Astrocyte (in vitro differentiated cells and primary cell): ENCODE results near the gene PPP1R14D. TPM values are rescaled to one million over a fixed set of nuclear protein-coding genes. Genes with fewer than 3 reads are reported as not detected.
A peak's percentile ranks its signal among the peaks of the same experiment; 100 is the strongest.

ENCODE experiments used
- DNase-seq: peaks from one replicate; pipeline ENCODE4 v3.0.0-alpha.2; 2010; ENCODE audit warnings: low read depth
- FAIRE-seq: peaks from 2 replicates; lab custom pipeline; 2011; peaks lifted over from hg19 to GRCh38; lab: Jason Lieb, UNC
- H2AFZ ChIP-seq: 2 replicates; pipeline ENCODE4 v1.6.0; 2012; ENCODE audit warnings: low read depth, low read length, inconsistent platforms
- H3K27ac ChIP-seq: 2 replicates; pipeline ENCODE4 v1.5.1; 2011; ENCODE audit warnings: low read depth, low read length, inconsistent platforms
- H3K27me3 ChIP-seq: 2 replicates; pipeline ENCODE4 v1.6.0; 2011; ENCODE audit warnings: low read length, inconsistent platforms; ENCODE audit not compliant: insufficient read depth
- H3K36me3 ChIP-seq: 2 replicates; pipeline ENCODE4 v1.5.1; 2011; ENCODE audit warnings: low read length, inconsistent platforms; ENCODE audit not compliant: insufficient read depth
- H3K4me1 ChIP-seq: 2 replicates; pipeline ENCODE4 v1.5.1; 2011; ENCODE audit warnings: low read length, inconsistent platforms; ENCODE audit not compliant: insufficient read depth
- H3K4me2 ChIP-seq: 2 replicates; pipeline ENCODE4 v1.6.0; 2012; ENCODE audit warnings: low read length, inconsistent platforms
- H3K4me3 ChIP-seq: 2 replicates; pipeline ENCODE4 v1.5.1; 2011; ENCODE audit warnings: low read depth, mild to moderate bottlenecking, low read length, inconsistent platforms; ENCODE audit not compliant: insufficient read depth
- H3K79me2 ChIP-seq: 2 replicates; pipeline ENCODE4 v1.6.0; 2012; ENCODE audit warnings: mild to moderate bottlenecking, low read length, inconsistent platforms; ENCODE audit not compliant: insufficient read depth
- H3K9ac ChIP-seq: 2 replicates; pipeline ENCODE4 v1.6.0; 2012; ENCODE audit warnings: mild to moderate bottlenecking, low read length, inconsistent platforms
- H3K9me3 ChIP-seq: 2 replicates; pipeline ENCODE4 v1.5.1; 2012; ENCODE audit warnings: low read depth, mild to moderate bottlenecking, low read length, inconsistent platforms; ENCODE audit not compliant: insufficient read depth
- H4K20me1 ChIP-seq: 2 replicates; pipeline ENCODE4 v1.6.0; 2012; ENCODE audit warnings: low read length, inconsistent platforms; ENCODE audit not compliant: insufficient read depth
- H3K27ac Mint-ChIP-seq: one replicate; pipeline ENCODE4 v1.8.0; 2021; ENCODE audit warnings: mild to moderate bottlenecking, mixed read lengths; ENCODE audit not compliant: unreplicated experiment
- H3K27me3 Mint-ChIP-seq: one replicate; pipeline ENCODE4 v1.8.0; 2021; ENCODE audit warnings: low read depth, mixed read lengths; ENCODE audit not compliant: unreplicated experiment
- H3K36me3 Mint-ChIP-seq: one replicate; pipeline ENCODE4 v1.8.0; 2021; ENCODE audit warnings: low read depth, mixed read lengths; ENCODE audit not compliant: unreplicated experiment
- H3K4me1 Mint-ChIP-seq: one replicate; pipeline ENCODE4 v1.8.0; 2021; ENCODE audit warnings: low read depth, mixed read lengths; ENCODE audit not compliant: unreplicated experiment
- H3K4me3 Mint-ChIP-seq: one replicate; pipeline ENCODE4 v1.8.0; 2021; ENCODE audit warnings: mild to moderate bottlenecking, moderate library complexity, mixed read lengths; ENCODE audit not compliant: unreplicated experiment
- H3K9me3 Mint-ChIP-seq: one replicate; pipeline ENCODE4 v1.8.0; 2021; ENCODE audit warnings: mild to moderate bottlenecking, mixed read lengths; ENCODE audit not compliant: unreplicated experiment
- EZH2 ChIP-seq: IDR thresholded peaks from 2 replicates; pipeline ENCODE4 v1.6.1; 2012; ENCODE audit warnings: mild to moderate bottlenecking, low read length, inconsistent platforms; ENCODE audit not compliant: insufficient read depth
- total RNA-seq: library from RNA; stranded (reverse); gene quantifications from 2 replicates; pipeline ENCODE4 v1.2.1, GENCODE V29; 2021
- TF ChIP-seq, protein P1 (sequence below): IDR thresholded peaks from 2 replicates; pipeline ENCODE4 v1.5.1; 2011; ENCODE audit warnings: low read depth, mild to moderate bottlenecking, inconsistent platforms, low read length, moderate library complexity; ENCODE audit not compliant: insufficient read depth

Gene PPP1R14D
- total RNA-seq, 1 donor from 2014 or later = not detected

DNA sequence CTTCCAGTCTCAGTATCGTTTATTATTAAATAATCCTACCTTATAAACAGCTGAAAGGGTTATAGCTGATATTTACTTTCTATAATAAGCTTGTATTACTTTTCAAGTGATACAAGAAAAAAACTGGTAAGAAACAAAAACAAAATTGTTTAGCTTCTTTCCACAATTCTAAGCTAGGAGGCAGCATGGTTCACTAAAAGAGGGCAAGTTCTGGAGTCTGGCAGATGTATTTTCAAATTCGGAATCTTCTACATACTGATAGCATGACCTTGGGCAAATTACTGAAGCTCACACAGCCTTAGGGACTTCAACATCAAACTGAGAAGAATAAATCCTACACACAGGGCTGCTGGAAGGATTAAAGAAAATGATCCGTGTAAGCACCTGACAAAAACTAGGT, 43.3 kb downstream of the PPP1R14D start:
- H3K27ac ChIP-seq = no peak overlapping the region
- H3K27ac Mint-ChIP-seq = no peak overlapping the region
- FAIRE-seq = no peak

DNA sequence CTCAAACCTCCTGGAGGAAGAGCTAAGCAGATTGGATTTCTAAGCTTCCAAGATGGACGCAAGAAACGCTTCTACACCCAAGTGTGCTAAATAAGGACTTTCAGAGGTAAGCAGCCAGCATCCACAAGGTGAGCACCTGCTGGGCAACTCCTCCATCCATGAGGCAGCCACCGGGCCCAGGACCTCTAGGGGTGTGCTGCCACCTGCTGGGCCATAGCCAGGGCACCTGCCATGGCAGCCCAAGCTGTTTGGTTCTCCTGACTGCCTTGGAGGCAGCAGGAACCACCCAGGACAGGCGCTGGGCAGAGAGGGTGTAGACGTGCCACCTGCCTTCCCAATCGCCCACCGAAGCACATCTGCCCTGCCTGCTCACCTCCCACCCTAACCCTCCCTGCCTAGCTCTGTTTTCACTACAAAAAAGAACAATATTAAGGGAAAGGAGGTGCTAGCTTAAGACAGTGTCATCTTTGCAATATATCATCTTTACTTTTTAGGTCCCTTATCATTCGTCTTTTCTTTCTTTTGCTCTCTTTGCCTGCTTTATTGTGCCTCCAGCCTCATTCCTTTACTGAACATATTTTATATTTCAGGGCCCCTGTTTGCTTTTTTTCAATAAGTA, 45.8 kb downstream of the PPP1R14D start:
- no peak overlapping the region for H2AFZ ChIP-seq
- no peaks in the 10 kb centered on the region for H3K27me3 ChIP-seq
- no peaks in the 10 kb centered on the region for H3K9me3 ChIP-seq
- DNase-seq = no peak
- no peak overlapping the region for H3K27ac ChIP-seq
- Mint-ChIP-seq H3K27me3 (no peaks in the 10 kb centered on the region), H3K4me1 (peaks cover 6% of the 10 kb centered on the region), H3K4me3 (no peak overlapping the region), H3K27ac (no peak overlapping the region), H3K9me3 (no peaks in the 10 kb centered on the region), H3K36me3 (peaks cover 2% of the 10 kb centered on the region)
- H3K4me3 ChIP-seq = no peak overlapping the region
- peaks cover 18% of the 10 kb centered on the region for H3K79me2 ChIP-seq
- H3K9ac ChIP-seq = no peak overlapping the region
- FAIRE-seq = no peak
- H3K4me2 ChIP-seq = no peak overlapping the region
- peaks cover 17% of the 10 kb centered on the region for H3K36me3 ChIP-seq
- peaks cover 13% of the 10 kb centered on the region for H3K4me1 ChIP-seq
- H4K20me1 ChIP-seq = peaks cover 46% of the 10 kb centered on the region
- TF ChIP-seq EZH2 = no peak
- TF ChIP-seq, protein P1, sequence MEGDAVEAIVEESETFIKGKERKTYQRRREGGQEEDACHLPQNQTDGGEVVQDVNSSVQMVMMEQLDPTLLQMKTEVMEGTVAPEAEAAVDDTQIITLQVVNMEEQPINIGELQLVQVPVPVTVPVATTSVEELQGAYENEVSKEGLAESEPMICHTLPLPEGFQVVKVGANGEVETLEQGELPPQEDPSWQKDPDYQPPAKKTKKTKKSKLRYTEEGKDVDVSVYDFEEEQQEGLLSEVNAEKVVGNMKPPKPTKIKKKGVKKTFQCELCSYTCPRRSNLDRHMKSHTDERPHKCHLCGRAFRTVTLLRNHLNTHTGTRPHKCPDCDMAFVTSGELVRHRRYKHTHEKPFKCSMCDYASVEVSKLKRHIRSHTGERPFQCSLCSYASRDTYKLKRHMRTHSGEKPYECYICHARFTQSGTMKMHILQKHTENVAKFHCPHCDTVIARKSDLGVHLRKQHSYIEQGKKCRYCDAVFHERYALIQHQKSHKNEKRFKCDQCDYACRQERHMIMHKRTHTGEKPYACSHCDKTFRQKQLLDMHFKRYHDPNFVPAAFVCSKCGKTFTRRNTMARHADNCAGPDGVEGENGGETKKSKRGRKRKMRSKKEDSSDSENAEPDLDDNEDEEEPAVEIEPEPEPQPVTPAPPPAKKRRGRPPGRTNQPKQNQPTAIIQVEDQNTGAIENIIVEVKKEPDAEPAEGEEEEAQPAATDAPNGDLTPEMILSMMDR = no peak

More for the DNA sequence above, 43.3 kb downstream of the PPP1R14D start:
- peaks cover 2% of the 10 kb centered on the region for H3K36me3 Mint-ChIP-seq
- no peak overlapping the region for H3K4me3 Mint-ChIP-seq
- no peak overlapping the region for H2AFZ ChIP-seq
- peaks cover 6% of the 10 kb centered on the region for H3K4me1 Mint-ChIP-seq
- no peaks in the 10 kb centered on the region for H3K27me3 Mint-ChIP-seq
- peaks cover 52% of the 10 kb centered on the region for H4K20me1 ChIP-seq
- no peak overlapping the region for H3K9ac ChIP-seq
- H3K27me3 ChIP-seq = no peaks in the 10 kb centered on the region
- peaks cover 35% of the 10 kb centered on the region for H3K79me2 ChIP-seq
- H3K36me3 ChIP-seq = peaks cover 4% of the 10 kb centered on the region
- no peak for DNase-seq
- H3K9me3 ChIP-seq = no peaks in the 10 kb centered on the region
- H3K9me3 Mint-ChIP-seq = no peaks in the 10 kb centered on the region
- peaks cover 18% of the 10 kb centered on the region for H3K4me1 ChIP-seq
- H3K4me3 ChIP-seq = no peak overlapping the region
- no peak overlapping the region for H3K4me2 ChIP-seq
- TF ChIP-seq, protein P1 = no peak
- no peak for TF ChIP-seq EZH2

DNA sequence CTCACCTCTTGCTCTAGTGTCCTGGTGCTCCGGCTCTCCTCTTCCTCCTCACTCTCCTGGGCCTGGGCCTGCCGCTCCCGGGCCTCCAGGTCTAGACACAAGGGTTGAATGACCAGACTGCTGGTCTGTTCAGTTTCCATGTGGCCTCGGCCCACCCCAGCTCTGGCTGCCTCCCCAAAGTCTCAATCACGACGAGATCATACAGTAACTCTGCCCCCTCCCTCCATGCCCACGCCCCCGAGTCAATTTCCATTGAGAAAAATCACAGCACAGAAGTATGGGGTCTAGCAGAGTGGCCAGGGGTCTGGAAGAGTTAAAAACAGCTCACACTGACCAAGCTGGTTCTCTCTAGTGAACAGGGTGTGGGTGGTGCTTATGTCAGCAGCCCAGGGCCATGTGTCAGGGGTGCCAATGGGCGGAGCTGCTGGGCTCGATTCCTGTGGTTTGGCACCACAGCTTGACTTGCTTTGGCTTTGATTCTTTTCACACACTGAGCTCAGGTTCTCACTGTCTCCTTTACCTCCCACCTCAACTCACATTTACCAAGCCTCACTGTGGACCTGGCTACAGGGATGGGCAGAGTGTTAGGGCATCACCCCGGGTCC, 51.9 kb downstream of the PPP1R14D start:
- Mint-ChIP-seq H3K4me1 (peaks cover 6% of the 10 kb centered on the region), H3K27me3 (no peaks in the 10 kb centered on the region), H3K27ac (no peak overlapping the region), H3K9me3 (no peaks in the 10 kb centered on the region), H3K4me3 (no peak overlapping the region), H3K36me3 (peaks cover 20% of the 10 kb centered on the region)
- Histone ChIP-seq H4K20me1 (peaks cover 7% of the 10 kb centered on the region), H3K79me2 (no peaks in the 10 kb centered on the region), H3K36me3 (peaks cover 27% of the 10 kb centered on the region), H3K9me3 (no peaks in the 10 kb centered on the region), H3K4me2 (no peak overlapping the region), H3K9ac (no peak overlapping the region), H3K4me3 (no peak overlapping the region), H3K4me1 (peaks cover 5% of the 10 kb centered on the region), H3K27me3 (no peaks in the 10 kb centered on the region), H3K27ac (no peak overlapping the region), H2AFZ (no peak overlapping the region)
- TF ChIP-seq, protein P1 = no peak
- no peak for TF ChIP-seq EZH2
- FAIRE-seq (peak; percentile 75), DNase-seq (peak; percentile 71)
